MCF 10A (cell line): ENCODE data around the gene CRYBG1. TPM values are rescaled to one million over a fixed set of nuclear protein-coding genes. Genes with fewer than 3 reads are reported as not detected.

Experiments
- BruUV-seq: library from RNA; stranded (reverse); fragments of 400-500 nt; replicated peaks from 2 replicates; lab custom pipeline; 2021; lab: Mats Ljungman, UMichigan
- CTCF ChIA-PET: fragments of 300-600 bp; sonication (Branson Sonifier 250); formaldehyde crosslinking; extraction: SDS; loops from one replicate; lab custom pipeline; 2021; ENCODE audit warnings: antibody characterized with exemption, inconsistent platforms; lab: Yijun Ruan, JAX
- POLR2A ChIA-PET: fragments of 300-600, 350-650 bp; sonication (Branson Sonifier 250); formaldehyde crosslinking; extraction: SDS; loops from one replicate; lab custom pipeline; 2020; ENCODE audit warnings: antibody characterized with exemption, inconsistent platforms; lab: Yijun Ruan, JAX
- DNase-seq: peaks from one replicate; pipeline ENCODE4 v3.0.0-alpha.2; 2018; ENCODE audit not compliant: unreplicated experiment
- H3K27ac Mint-ChIP-seq: one replicate; pipeline ENCODE4 v1.8.0; 2022; ENCODE audit warnings: mild to moderate bottlenecking, low read depth, mixed read lengths; ENCODE audit not compliant: unreplicated experiment
- H3K27me3 Mint-ChIP-seq: one replicate; pipeline ENCODE4 v1.8.0; 2022; ENCODE audit warnings: mixed read lengths; ENCODE audit not compliant: insufficient read depth, unreplicated experiment
- H3K36me3 Mint-ChIP-seq: one replicate; pipeline ENCODE4 v1.8.0; 2022; ENCODE audit warnings: mild to moderate bottlenecking, moderate library complexity, mixed read lengths; ENCODE audit not compliant: insufficient read depth, unreplicated experiment
- H3K4me1 Mint-ChIP-seq: one replicate; pipeline ENCODE4 v1.8.0; 2022; ENCODE audit warnings: mixed read lengths; ENCODE audit not compliant: insufficient read depth, unreplicated experiment
- H3K4me3 Mint-ChIP-seq: one replicate; pipeline ENCODE4 v1.8.0; 2022; ENCODE audit warnings: mild to moderate bottlenecking, moderate library complexity, mixed read lengths; ENCODE audit not compliant: unreplicated experiment
- H3K9me3 Mint-ChIP-seq: one replicate; pipeline ENCODE4 v1.8.0; 2022; ENCODE audit warnings: mixed read lengths; ENCODE audit not compliant: unreplicated experiment
- CTCF ChIP-seq: fragments of 200-600 bp; IDR thresholded peaks from one replicate; pipeline ENCODE4 v1.8.0; 2022; ENCODE audit warnings: antibody characterized with exemption, mild to moderate bottlenecking; ENCODE audit not compliant: unreplicated experiment
- intact Hi-C: fragments of 100-400 bp; cut with micrococcal nuclease; formaldehyde crosslinking; loops from 2 replicates; pipeline ENCODE4 v1.14.1; 2022
- total RNA-seq: library from RNA; stranded (reverse); gene quantifications from 2 replicates; pipeline ENCODE4 v1.2.3, GENCODE V29; 2022

The CRYBG1 gene
- total RNA-seq, 1 experiment from 2014 or later, result 45.3 TPM

- no peak for DNase-seq
- H3K4me1 Mint-ChIP-seq, result peaks cover 43% of the 10 kb centered on the region
- ChIA-PET POLR2A (interaction anchor here (0.8 to 9.3 kb wide), 6 partner anchors 10 to 41 kb away, joined by 3 to 208 read pairs (median 7); no protein-coding TSS in a partner anchor), CTCF (interaction anchor here (2.9 kb wide), 1 partner anchor 7 kb away, joined by 18 read pairs; no protein-coding TSS in a partner anchor)
- BruUV-seq, result TSS peak; percentile 16
- no peaks in the 10 kb centered on the region for H3K27me3 Mint-ChIP-seq
- H3K9me3 Mint-ChIP-seq, result no peaks in the 10 kb centered on the region
- H3K4me3 Mint-ChIP-seq, result peak overlapping the region; percentile 16
- H3K27ac Mint-ChIP-seq, result no peak overlapping the region
- intact Hi-C loops, result no loop called here
- no peak for TF ChIP-seq CTCF
- H3K36me3 Mint-ChIP-seq, result peaks cover 46% of the 10 kb centered on the region
Measured at GRCh38 chr6:106520711-106521401, 160.3 kb downstream of the CRYBG1 start.

- intact Hi-C loops, result no loop called here
- POLR2A ChIA-PET, result interaction anchor here (0.6 to 9.3 kb wide), 6 partner anchors 11 to 805 kb away, joined by 3 to 208 read pairs (median 6); no protein-coding TSS in a partner anchor
- peak overlapping the region; percentile 21 for H3K4me3 Mint-ChIP-seq
- CTCF ChIA-PET, result interaction anchor here (2.9 kb wide), 1 partner anchor 9 kb away, joined by 18 read pairs; no protein-coding TSS in a partner anchor
- BruUV-seq, result no TSS peak
- no peak for TF ChIP-seq CTCF
- H3K4me1 Mint-ChIP-seq, result peaks cover 45% of the 10 kb centered on the region
- peaks cover 61% of the 10 kb centered on the region for H3K36me3 Mint-ChIP-seq
- H3K27ac Mint-ChIP-seq, result peak overlapping the region; percentile 39
- no peak for DNase-seq
- no peaks in the 10 kb centered on the region for H3K27me3 Mint-ChIP-seq
- H3K9me3 Mint-ChIP-seq, result no peaks in the 10 kb centered on the region
Measured at GRCh38 chr6:106522562-106523250, 162.2 kb downstream of the CRYBG1 start.

GRCh38 chr6:106525107-106525881, 164.8 kb downstream of the CRYBG1 start:
- Mint-ChIP-seq H3K4me1 (peaks cover 43% of the 10 kb centered on the region), H3K36me3 (peaks cover 68% of the 10 kb centered on the region), H3K9me3 (no peaks in the 10 kb centered on the region), H3K27me3 (no peaks in the 10 kb centered on the region), H3K4me3 (peak overlapping the region; percentile 69), H3K27ac (peak overlapping the region; percentile 96)
- intact Hi-C loops, result no loop called here
- TF ChIP-seq CTCF, result no peak
- ChIA-PET POLR2A (interaction anchor here (0.7 to 9.3 kb wide), 16 partner anchors 9 to 200 kb away, joined by 3 to 208 read pairs (median 4); partner anchors contain the start of gene ATG5), CTCF (interaction anchor here (0.7 to 1.7 kb wide), 5 partner anchors 9 to 211 kb away, joined by 3 to 5 read pairs (median 4); no protein-coding TSS in a partner anchor)
- peak; percentile 49 for DNase-seq
- no TSS peak for BruUV-seq
